ENCODE results near the gene DENND1A.

Gene DENND1A

GRCh38 chr9:123360161-123361085 is 569.5 kb downstream of the DENND1A start:
- TF ChIP-seq GATA2 (IDR thresholded peaks at IDR 0.05; ENCODE audit: low read depth, low read length) (no peak), GATA3 (IDR thresholded peaks at IDR 0.05; ENCODE audit: low read depth, low read length) (no peak)

DNA sequence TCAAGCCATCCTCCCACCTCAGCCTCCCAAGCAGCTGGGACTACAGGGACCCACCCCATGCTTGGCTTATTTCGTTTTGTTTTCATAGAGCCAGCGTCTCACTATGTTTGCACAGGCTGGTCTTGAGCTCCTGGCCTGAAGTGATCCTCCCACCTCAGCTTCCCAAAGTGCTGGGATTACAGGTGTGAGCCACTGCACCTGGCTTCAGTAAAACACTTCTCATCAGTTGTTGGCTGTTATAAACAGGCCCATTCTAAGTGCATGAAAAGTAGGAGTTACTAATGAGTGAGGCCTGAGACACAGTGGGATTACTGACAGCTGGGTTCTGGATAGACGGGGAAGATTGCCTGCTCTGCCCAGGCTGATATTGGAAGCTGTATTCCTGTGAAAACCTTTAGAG is 570.4 kb downstream of the DENND1A start:
- no peak for TF ChIP-seq GATA2 (IDR thresholded peaks at IDR 0.05; ENCODE audit: low read depth, low read length)
- no peak for TF ChIP-seq GATA3 (IDR thresholded peaks at IDR 0.05; ENCODE audit: low read depth, low read length)

- TF ChIP-seq GATA3 (IDR thresholded peaks at IDR 0.05; ENCODE audit: low read depth, low read length) = no peak
- no peak for TF ChIP-seq GATA2 (IDR thresholded peaks at IDR 0.05; ENCODE audit: low read depth, low read length)
Observed at GRCh38 chr9:123359106-123359505, 570.8 kb downstream of the DENND1A start.

DNA sequence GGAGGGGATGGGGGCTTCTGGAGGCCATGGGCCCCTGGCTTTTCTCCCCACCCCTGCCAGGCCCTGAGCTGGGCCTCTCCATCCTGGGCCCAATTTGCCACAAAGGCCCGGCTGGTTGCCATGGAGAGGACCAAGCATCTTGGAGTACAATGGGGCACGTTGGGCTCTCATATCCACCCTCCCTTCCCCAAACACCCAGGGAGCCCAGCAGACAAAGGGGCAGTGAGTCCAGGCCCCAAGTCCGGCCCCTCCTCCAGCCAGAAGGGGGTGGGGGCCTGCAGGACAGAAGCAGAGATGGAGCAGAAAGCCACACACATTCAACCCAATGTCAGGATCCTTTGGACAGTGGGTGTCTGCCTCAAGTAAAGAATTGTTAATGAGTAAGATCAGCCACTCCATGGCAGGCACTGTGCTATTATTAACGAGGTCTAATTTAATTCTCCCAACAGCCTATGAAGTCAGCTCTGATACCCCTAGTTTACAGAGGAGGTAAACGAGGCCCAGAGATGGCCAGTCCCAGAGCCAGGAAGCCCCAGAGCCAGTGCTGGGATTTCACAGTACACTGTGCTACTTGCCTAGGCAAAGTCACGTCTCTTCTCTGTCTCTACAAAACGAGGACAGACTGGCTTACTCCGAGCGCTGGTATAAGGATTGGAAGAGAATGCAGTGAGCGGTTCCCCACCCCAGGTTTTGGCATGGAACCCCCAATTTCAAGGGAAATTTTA is 571.6 kb downstream of the DENND1A start:
- TF ChIP-seq GATA2 (IDR thresholded peaks at IDR 0.05; ENCODE audit: low read depth, low read length) = no peak
- no peak for TF ChIP-seq GATA3 (IDR thresholded peaks at IDR 0.05; ENCODE audit: low read depth, low read length)

DNA sequence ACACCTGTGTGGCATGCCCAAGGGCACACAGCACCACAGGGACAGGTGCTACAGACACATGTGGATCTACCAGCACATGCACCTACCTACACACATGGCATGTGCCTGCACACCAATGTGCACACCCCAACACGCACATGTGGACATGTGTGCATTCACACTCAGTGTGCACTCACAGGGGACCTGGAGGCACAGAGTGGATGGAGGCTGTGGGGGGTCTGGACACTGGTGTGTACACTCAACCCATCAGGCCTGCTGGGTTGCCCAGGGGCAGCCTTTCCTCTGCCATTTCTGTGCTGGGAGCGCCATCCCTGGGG is 572.2 kb downstream of the DENND1A start:
- no peak for TF ChIP-seq GATA2 (IDR thresholded peaks at IDR 0.05; ENCODE audit: low read depth, low read length)
- no peak for TF ChIP-seq GATA3 (IDR thresholded peaks at IDR 0.05; ENCODE audit: low read depth, low read length)

DNA sequence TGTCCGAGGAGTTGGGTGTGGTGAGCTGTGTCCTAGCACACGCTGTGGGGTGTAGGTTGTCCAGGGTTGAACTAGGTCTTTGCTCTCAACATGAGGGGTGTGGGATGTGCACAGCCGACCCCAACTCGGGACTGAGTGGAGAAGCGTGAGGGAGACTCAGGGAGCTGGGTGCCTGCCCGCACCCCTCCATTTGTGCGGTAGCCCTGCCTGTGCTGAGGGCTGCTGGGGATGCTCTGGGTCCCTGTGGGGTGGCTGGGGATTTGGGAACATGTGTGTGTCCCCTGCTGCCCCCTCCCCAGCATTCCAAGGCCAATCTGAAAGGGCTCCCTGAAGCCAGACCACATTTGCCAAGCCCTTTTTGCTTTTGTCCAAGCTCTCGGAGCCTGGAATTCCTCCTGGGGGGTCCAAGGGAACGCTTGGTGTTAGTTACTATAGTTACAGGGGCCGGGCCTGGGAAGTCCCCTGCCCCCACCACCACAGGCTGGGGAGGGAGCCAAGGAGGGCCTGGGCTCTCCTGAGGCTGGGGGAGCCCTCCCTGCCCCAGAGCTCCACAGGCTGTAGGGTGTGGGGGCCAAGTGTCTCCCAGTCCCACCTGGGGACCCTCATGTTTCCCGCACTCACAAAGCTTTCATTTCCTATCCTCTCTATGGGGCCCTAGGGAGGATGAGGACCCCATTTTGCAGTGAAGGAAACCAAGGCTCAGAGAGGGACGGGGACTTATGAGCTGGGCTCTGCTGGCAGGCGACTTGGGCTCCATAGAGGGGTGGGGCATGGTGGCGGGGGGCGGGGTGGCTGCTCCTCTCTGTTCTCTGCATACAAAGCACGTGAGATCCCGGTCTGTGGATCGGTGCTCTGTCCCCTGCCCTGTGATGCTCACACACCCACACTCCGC is 572.8 kb downstream of the DENND1A start:
- TF ChIP-seq GATA2 (IDR thresholded peaks at IDR 0.05; ENCODE audit: low read depth, low read length) = no peak
- no peak for TF ChIP-seq GATA3 (IDR thresholded peaks at IDR 0.05; ENCODE audit: low read depth, low read length)

DNA sequence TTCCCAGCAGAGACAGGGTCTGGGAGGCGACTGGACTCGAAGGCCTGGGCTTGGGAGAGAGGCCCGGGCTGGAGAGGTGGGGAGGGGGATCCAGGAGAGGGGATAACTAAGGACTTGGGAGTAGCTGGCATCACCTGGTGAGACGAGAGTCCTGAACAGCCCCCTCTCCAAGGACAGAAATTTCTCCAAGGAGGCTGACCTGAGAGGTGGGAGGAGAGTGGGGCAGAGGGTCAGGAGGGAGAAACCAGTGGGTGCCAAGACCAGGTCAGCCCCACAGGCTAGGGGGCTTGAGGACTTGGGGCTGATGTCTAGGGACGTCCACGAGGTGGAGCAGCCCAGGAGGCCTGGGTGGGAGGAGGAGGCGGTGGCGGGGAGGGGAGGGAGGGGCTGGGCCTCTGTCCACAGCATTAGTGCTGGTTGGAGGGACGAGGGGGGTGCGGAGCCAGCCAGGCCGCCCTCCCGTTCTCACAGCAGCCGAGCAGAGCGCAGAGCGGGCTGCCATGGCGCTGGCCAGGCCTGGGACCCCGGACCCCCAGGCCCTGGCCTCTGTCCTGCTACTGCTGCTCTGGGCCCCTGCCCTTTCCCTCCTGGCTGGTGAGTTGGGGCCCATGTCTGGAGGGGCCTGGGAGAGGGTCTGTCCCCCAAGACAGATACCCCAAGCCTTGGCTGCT is 574.0 kb downstream of the DENND1A start, which contains the start of gene CRB2:
Gene CRB2, plus strand, starts transcription at position 437 of the 671 bp plus-strand sequence. Its CDS starts 64 bp downstream, at position 501.
- no peak for TF ChIP-seq GATA3 (IDR thresholded peaks at IDR 0.05; ENCODE audit: low read depth, low read length)
- TF ChIP-seq GATA2 (IDR thresholded peaks at IDR 0.05; ENCODE audit: low read depth, low read length) = no peak

DNA sequence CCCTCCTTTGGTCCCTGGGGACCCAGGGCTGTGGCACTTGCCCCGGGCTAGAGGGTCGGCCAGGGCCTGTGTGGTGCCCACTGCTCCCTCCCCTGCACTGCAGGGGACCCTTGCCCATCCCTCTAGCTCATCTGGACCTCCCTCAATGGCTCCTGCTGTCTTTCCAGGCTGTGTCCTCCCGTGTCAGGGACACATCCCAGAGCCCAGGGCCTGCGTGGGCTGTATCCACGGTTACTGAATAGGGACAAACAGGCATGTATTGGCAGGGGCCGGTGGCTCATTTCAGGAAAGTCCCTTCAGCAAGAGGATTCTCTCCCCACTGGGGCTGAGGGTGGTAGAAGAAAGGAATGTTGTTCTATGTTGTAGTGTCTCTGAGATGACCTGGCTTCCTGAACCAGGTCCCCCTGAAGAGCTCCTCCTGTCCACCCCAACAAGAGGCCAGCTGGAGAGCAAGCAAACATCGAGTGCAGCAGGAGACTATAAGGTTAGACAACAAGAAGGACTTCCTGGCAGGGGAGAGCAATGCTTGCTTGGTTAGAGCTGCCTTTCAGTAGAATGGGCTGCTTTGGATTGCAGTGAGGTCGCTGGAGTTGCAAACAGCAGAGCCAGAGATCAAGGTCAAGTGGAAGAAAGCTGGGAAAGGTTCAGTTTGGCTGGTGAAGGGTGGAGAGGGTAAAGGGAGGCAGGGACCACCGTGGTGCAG is 575.0 kb downstream of the DENND1A start:
- no peak for TF ChIP-seq GATA3 (IDR thresholded peaks at IDR 0.05; ENCODE audit: low read depth, low read length)
- no peak for TF ChIP-seq GATA2 (IDR thresholded peaks at IDR 0.05; ENCODE audit: low read depth, low read length)

DNA sequence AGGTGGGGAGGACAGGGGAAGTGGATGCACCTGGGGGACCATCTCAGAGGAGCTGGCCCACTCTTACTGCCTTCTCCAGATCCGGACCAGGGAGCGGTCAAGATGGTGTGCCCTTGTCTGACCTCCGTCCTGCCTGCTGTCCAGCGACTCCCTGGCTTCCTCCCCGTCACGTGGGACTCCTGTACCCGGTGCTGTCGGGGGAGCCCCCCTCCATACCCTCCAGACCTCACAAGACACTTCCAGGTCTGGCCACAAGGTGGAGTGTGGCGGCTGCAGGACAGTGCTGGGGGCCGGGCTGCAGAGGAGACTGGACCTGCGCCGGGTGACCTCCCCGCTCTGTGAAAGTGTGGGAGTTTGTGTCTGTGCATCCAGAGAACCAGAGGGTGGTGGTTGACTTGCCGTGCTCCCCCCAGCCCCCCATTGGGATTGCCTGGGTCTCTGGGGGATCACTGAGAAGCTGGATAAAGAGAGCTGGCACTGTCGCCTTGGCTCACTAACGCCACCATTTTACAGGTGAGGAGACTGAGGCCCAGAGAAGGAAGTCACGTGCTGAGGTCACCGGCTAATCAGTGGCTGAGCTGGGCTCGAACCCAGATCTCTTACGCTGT is 575.8 kb downstream of the DENND1A start:
- TF ChIP-seq GATA3 (IDR thresholded peaks at IDR 0.05; ENCODE audit: low read depth, low read length) = no peak
- TF ChIP-seq GATA2 (IDR thresholded peaks at IDR 0.05; ENCODE audit: low read depth, low read length) = no peak

- TF ChIP-seq GATA2 (IDR thresholded peaks at IDR 0.05; ENCODE audit: low read depth, low read length) (no peak), GATA3 (IDR thresholded peaks at IDR 0.05; ENCODE audit: low read depth, low read length) (no peak)
Observed at GRCh38 chr9:123353041-123353440, 576.9 kb downstream of the DENND1A start.

GRCh38 chr9:123350590-123351310 is 579.2 kb downstream of the DENND1A start:
- TF ChIP-seq GATA3 (IDR thresholded peaks at IDR 0.05; ENCODE audit: low read depth, low read length) (no peak), GATA2 (IDR thresholded peaks at IDR 0.05; ENCODE audit: low read depth, low read length) (no peak)

All from SH-SY5Y (cell line).